Transverse colon (tissue), 4 donors: ENCODE results near the gene IGDCC3. TPM values are rescaled to one million over a fixed set of nuclear protein-coding genes. Genes with fewer than 3 reads are reported as not detected.
"Not testable (repeated sequence)": the region's sequence is repeated elsewhere in the genome, so short reads cannot be mapped to it uniquely, and the experiment has no call there.

Experiments
- DNase-seq: peaks from one replicate; pipeline ENCODE4 v3.0.0-alpha.2; 2019
- H3K27ac ChIP-seq, 4 donors: fragments of 200-600 bp; sonication (generic); 2 replicates each; pipeline ENCODE4 v1.5.1; 2016 to 2018; ENCODE audit warnings: inconsistent platforms in 4 of 4
- H3K27me3 ChIP-seq: fragments of 200-600 bp; sonication (generic); 2 replicates; pipeline ENCODE4 v1.5.1; 2017; ENCODE audit warnings: inconsistent platforms
- H3K36me3 ChIP-seq, 4 donors: fragments of 200-600 bp; sonication (generic); 2 replicates each; pipeline ENCODE4 v1.5.1; 2017 to 2019; ENCODE audit warnings: inconsistent platforms in 4 of 4
- H3K4me1 ChIP-seq, 4 donors: fragments of 200-600 bp; sonication (generic); 2 replicates each; pipeline ENCODE4 v1.5.1; 2017 to 2020; ENCODE audit warnings: inconsistent platforms in 4 of 4
- H3K4me3 ChIP-seq, 4 donors: fragments of 200-600 bp; sonication (generic); 1 replicate in 1 of 4; 2 replicates in 3 of 4; pipeline versions ENCODE4 v1.5.1 to v1.6.1; 2017 to 2019; ENCODE audit warnings: inconsistent platforms in 4 of 4
- H3K9me3 ChIP-seq, 2 donors: fragments of 200-600 bp; sonication (generic); 2 replicates each; pipeline ENCODE4 v1.5.1; 2017 to 2019; ENCODE audit warnings: inconsistent platforms in 2 of 2
- CTCF ChIP-seq, 5 experiments: fragments of 200-600 bp in 3 of 5; fragments of 450-650 bp in 2 of 5; sonication (generic) in 3 of 5; IDR thresholded peaks; 1 replicate in 2 of 5; 2 replicates in 3 of 5; pipeline ENCODE4 v1.5.1; 2016 to 2017; ENCODE audit warnings: antibody characterized with exemption in 5 of 5, inconsistent platforms in 3 of 5, mild to moderate bottlenecking in 2 of 5, moderate library complexity in 1 of 5
- EP300 ChIP-seq: sonication (generic); formaldehyde crosslinking; IDR thresholded peaks from one replicate; pipeline ENCODE4 v1.6.1; 2017; ENCODE audit warnings: antibody characterized with exemption, low read depth
- POLR2A ChIP-seq: fragments of 450-650 bp; IDR thresholded peaks from one replicate; pipeline ENCODE4 v1.6.1; 2016; ENCODE audit warnings: antibody characterized with exemption, mild to moderate bottlenecking, moderate library complexity
- POLR2AphosphoS5 ChIP-seq, 3 donors: sonication (generic); formaldehyde crosslinking; IDR thresholded peaks; one replicate each; pipeline ENCODE4 v1.6.1; 2016; ENCODE audit warnings: antibody characterized with exemption in 3 of 3
- WGBS, 2 donors: methylation state at CpG; one replicate each; pipeline ENCODE4 v1.1.5; 2018; ENCODE audit warnings: low coverage in 1 of 2; 5-methylcytosine and 5-hydroxymethylcytosine counted together
- in situ Hi-C, 4 donors: fragments of 200-750 bp; cut with MboI; loops; one replicate each; pipeline versions ENCODE4 v1.15.0 to v1.15.1; 2017; ENCODE audit warnings: low sequenced_read_pairs in 3 of 4, low pct_ligation_motif_present in 1 of 4, low pct_unique_long_range_greater_than_20kb in 1 of 4
- intact Hi-C: fragments of 100-400 bp; cut with DNase I; formaldehyde crosslinking; loops from one replicate; pipeline ENCODE4 v1.15.1; 2023; ENCODE audit warnings: low total_unique reads
- total RNA-seq, 4 donors: library from RNA; depleted of rRNA; stranded (reverse); fragments of >200 nt; gene quantifications; one replicate each; pipeline ENCODE4 v1.1.0, GENCODE V29; 2016

The IGDCC3 gene
- total RNA-seq, 4 donors from 2014 or later: not detected

GRCh38 chr15:65399997-65400396 lies 22.2 kb upstream of the IGDCC3 start:
- Histone ChIP-seq H3K27me3 (peaks cover 42% of the 10 kb centered on the region), H3K27ac (no peak overlapping the region), H3K4me3 (no peak overlapping the region), H3K4me1 (peaks cover 0 to 7% (median 0%) of the 10 kb centered on the region in 4 donors), H3K9me3 (no peaks in the 10 kb centered on the region), H3K36me3 (no peaks in the 10 kb centered on the region)
- no peak for TF ChIP-seq POLR2AphosphoS5 (IDR thresholded peaks at IDR 0.05)
- TF ChIP-seq EP300: no peak
- TF ChIP-seq CTCF (IDR thresholded peaks at IDR 0.05): no peak
- TF ChIP-seq POLR2A: no peak
- in situ Hi-C loops (no loop called here), intact Hi-C loops (no loop called here)
- 58% methylated on average over 2 of the region's 2 CpGs; no CpG with 5 or more reads in 1 of the 2 donors for WGBS, 2 donors
- no peak for DNase-seq

GRCh38 chr15:65399001-65399706 lies 21.4 kb upstream of the IGDCC3 start:
- no peak overlapping the region for H3K4me3 ChIP-seq
- no peak overlapping the region for H3K27ac ChIP-seq
- WGBS, 2 donors: 81 to 100% methylated on average over 2 to 11 of the region's 11 CpGs
- TF ChIP-seq CTCF (IDR thresholded peaks at IDR 0.05) (no peak), POLR2AphosphoS5 (IDR thresholded peaks at IDR 0.05) (no peak), POLR2A (no peak), EP300 (no peak)
- H3K9me3 ChIP-seq: no peaks in the 10 kb centered on the region
- intact Hi-C loops: no loop called here
- peaks cover 0 to 7% (median 0%) of the 10 kb centered on the region in 4 donors for H3K4me1 ChIP-seq
- no peak for DNase-seq
- in situ Hi-C loops: no loop called here
- peaks cover 50% of the 10 kb centered on the region for H3K27me3 ChIP-seq
- H3K36me3 ChIP-seq: no peaks in the 10 kb centered on the region

- H3K36me3 ChIP-seq, H3K4me3 ChIP-seq, in situ Hi-C loops, H3K4me1 ChIP-seq, DNase-seq, intact Hi-C loops, H3K9me3 ChIP-seq, H3K27ac ChIP-seq: not testable (repeated sequence)
- 90 to 95% methylated on average over 6 to 16 of the region's 16 CpGs for WGBS, 2 donors
- peaks cover 56% of the 10 kb centered on the region for H3K27me3 ChIP-seq
Measured at GRCh38 chr15:65398486-65398885, 20.7 kb upstream of the IGDCC3 start.

- WGBS, 2 donors: 33% methylated on average over 10 of the region's 10 CpGs; no CpG with 5 or more reads in 1 of the 2 donors
Measured at GRCh38 chr15:65396965-65397317, 19.1 kb upstream of the IGDCC3 start.

More at GRCh38 chr15:65396965-65397317, 19.1 kb upstream of the IGDCC3 start:
- Histone ChIP-seq H3K27me3 (peaks cover 62% of the 10 kb centered on the region), H3K36me3 (no peaks in the 10 kb centered on the region), H3K4me3 (no peak overlapping the region), H3K27ac (no peak overlapping the region), H3K9me3 (no peaks in the 10 kb centered on the region), H3K4me1 (peaks cover 0 to 7% (median 0%) of the 10 kb centered on the region in 4 donors)
- intact Hi-C loops: no loop called here
- no peak for DNase-seq
- TF ChIP-seq EP300 (no peak), POLR2A (no peak), CTCF (IDR thresholded peaks at IDR 0.05) (no peak), POLR2AphosphoS5 (IDR thresholded peaks at IDR 0.05) (no peak)
- in situ Hi-C loops: no loop called here
